HFF-Myc (cell line): Measurements from ENCODE around the gene LRRN3.

Experiments used
- DNase-seq: peaks from one replicate; pipeline ENCODE4 v3.0.0-alpha.2; 2011; ENCODE audit warnings: low read depth; ENCODE audit errors: extremely low read depth
- H3K4me3 ChIP-seq: replicated peaks from 2 replicates; pipeline ENCODE4 v1.5.1; 2011; ENCODE audit warnings: low read depth, mild to moderate bottlenecking, control low read depth, low read length
- CTCF ChIP-seq: IDR thresholded peaks from 2 replicates; pipeline ENCODE4 v1.5.1; 2012; ENCODE audit warnings: mild to moderate bottlenecking, low read depth, low read length, control low read depth; ENCODE audit errors: missing control alignments

The LRRN3 gene

GRCh38 chr7:111091593-111092358 lies 849 bp downstream of the LRRN3 start:
- peak overlapping the region; percentile 21 for H3K4me3 ChIP-seq
- DNase-seq: no peak
- TF ChIP-seq CTCF: no peak

- TF ChIP-seq CTCF: no peak
- no peak overlapping the region for H3K4me3 ChIP-seq
- no peak for DNase-seq
Observed at GRCh38 chr7:111092406-111093236, 1.7 kb downstream of the LRRN3 start.

- no peak overlapping the region for H3K4me3 ChIP-seq
- DNase-seq: no peak
- TF ChIP-seq CTCF: no peak
Observed at GRCh38 chr7:111093496-111093895, 2.6 kb downstream of the LRRN3 start.

GRCh38 chr7:111094419-111094818 lies 3.5 kb downstream of the LRRN3 start:
- H3K4me3 ChIP-seq: no peak overlapping the region
- DNase-seq: no peak
- no peak for TF ChIP-seq CTCF

- H3K4me3 ChIP-seq: no peak overlapping the region
- DNase-seq: no peak
- no peak for TF ChIP-seq CTCF
Observed at GRCh38 chr7:111096997-111097396, 6.1 kb downstream of the LRRN3 start.

GRCh38 chr7:111098011-111098925 lies 7.3 kb downstream of the LRRN3 start:
- H3K4me3 ChIP-seq: no peak overlapping the region
- peak; percentile 62 for TF ChIP-seq CTCF
- DNase-seq: no peak
